BE2C (cell line): Measurements from ENCODE around the gene TNFRSF13B.
"Not testable (repeated sequence)": the region's sequence is repeated elsewhere in the genome, so short reads cannot be mapped to it uniquely, and the experiment has no call there.

Source experiments
- DNase-seq: peaks from one replicate; pipeline ENCODE4 v3.0.0-alpha.2; 2020
- H3K27me3 ChIP-seq: fragments of 250-450 bp; sonication (Bioruptor Pico); 2 replicates; pipeline ENCODE4 v1.5.1; 2020; ENCODE audit warnings: mild to moderate bottlenecking
- H3K36me3 ChIP-seq: fragments of 250-450 bp; sonication (Bioruptor Pico); 2 replicates; pipeline ENCODE4 v1.5.1; 2020; ENCODE audit warnings: mild to moderate bottlenecking
- H3K4me1 ChIP-seq: fragments of 250-450 bp; sonication (Bioruptor Pico); 2 replicates; pipeline ENCODE4 v1.5.1; 2020
- H3K4me3 ChIP-seq: 2 replicates; pipeline ENCODE4 v1.5.1; 2011; ENCODE audit warnings: low read depth, low read length
- H3K9me3 ChIP-seq: fragments of 250-450 bp; sonication (Bioruptor Pico); 2 replicates; pipeline ENCODE4 v1.5.1; 2020
- CTCF ChIP-seq: IDR thresholded peaks from 2 replicates; pipeline ENCODE4 v1.5.1; 2012; ENCODE audit warnings: mild to moderate bottlenecking, low read depth, low read length

TNFRSF13B gene

GRCh38 chr17:16910341-16910740 is 61.6 kb downstream of the TNFRSF13B start:
- Histone ChIP-seq H3K27me3 (no peaks in the 10 kb centered on the region), H3K4me3 (no peak overlapping the region), H3K4me1 (no peaks in the 10 kb centered on the region), H3K36me3 (no peaks in the 10 kb centered on the region), H3K9me3 (no peaks in the 10 kb centered on the region)
- DNase-seq: no peak
- no peak for TF ChIP-seq CTCF

GRCh38 chr17:16909472-16910246 is 62.3 kb downstream of the TNFRSF13B start:
- no peaks in the 10 kb centered on the region for H3K4me1 ChIP-seq
- TF ChIP-seq CTCF: no peak
- DNase-seq: no peak

GRCh38 chr17:16908273-16908672 is 63.6 kb downstream of the TNFRSF13B start:
- H3K4me1 ChIP-seq: no peaks in the 10 kb centered on the region
- no peaks in the 10 kb centered on the region for H3K9me3 ChIP-seq
- H3K36me3 ChIP-seq: no peaks in the 10 kb centered on the region
- H3K4me3 ChIP-seq: no peak overlapping the region
- TF ChIP-seq CTCF: no peak
- no peak for DNase-seq
- no peaks in the 10 kb centered on the region for H3K27me3 ChIP-seq

More at GRCh38 chr17:16909472-16910246, 62.3 kb downstream of the TNFRSF13B start:
- Histone ChIP-seq H3K36me3 (no peaks in the 10 kb centered on the region), H3K9me3 (no peaks in the 10 kb centered on the region), H3K27me3 (no peaks in the 10 kb centered on the region), H3K4me3 (no peak overlapping the region)

GRCh38 chr17:16906680-16907079 is 65.2 kb downstream of the TNFRSF13B start:
- Histone ChIP-seq H3K27me3 (no peaks in the 10 kb centered on the region), H3K9me3 (no peaks in the 10 kb centered on the region), H3K36me3 (no peaks in the 10 kb centered on the region), H3K4me3 (no peak overlapping the region), H3K4me1 (no peaks in the 10 kb centered on the region)
- no peak for DNase-seq
- TF ChIP-seq CTCF: no peak

- Histone ChIP-seq H3K4me3 (no peak overlapping the region), H3K4me1 (no peaks in the 10 kb centered on the region), H3K27me3 (no peaks in the 10 kb centered on the region), H3K36me3 (no peaks in the 10 kb centered on the region), H3K9me3 (no peaks in the 10 kb centered on the region)
- no peak for TF ChIP-seq CTCF
- no peak for DNase-seq
Measured at GRCh38 chr17:16905593-16906191, 66.2 kb downstream of the TNFRSF13B start.

- not testable (repeated sequence) for H3K9me3 ChIP-seq, H3K27me3 ChIP-seq, DNase-seq, H3K36me3 ChIP-seq, H3K4me3 ChIP-seq, H3K4me1 ChIP-seq
Measured at GRCh38 chr17:16903070-16903469, 68.8 kb downstream of the TNFRSF13B start.
